ENCODE results near the gene SPINT3. TPM values are rescaled to one million over a fixed set of nuclear protein-coding genes. Genes with fewer than 3 reads are reported as not detected.

Gene SPINT3
- total RNA-seq, 2 experiments from 2014 or later, result not detected

GRCh38 chr20:45506398-45506797, 9.0 kb downstream of the SPINT3 start:
- H3K36me3 Mint-ChIP-seq (ENCODE audit: low read depth), result no peaks in the 10 kb centered on the region
- H3K27me3 Mint-ChIP-seq, result peaks cover 66% of the 10 kb centered on the region
- no peaks in the 10 kb centered on the region for H3K4me1 Mint-ChIP-seq (ENCODE audit: low read depth)
- no peaks in the 10 kb centered on the region for H3K36me3 ChIP-seq (ENCODE audit: insufficient read depth, low read length)
- ATAC-seq (ENCODE audit: poor library complexity) (no peak), DNase-seq (no peak)
- no peak overlapping the region for H3K27ac ChIP-seq (ENCODE audit: low read depth in 1 of 2, low read length in 2 of 2)
- no peak overlapping the region for H3K4me3 Mint-ChIP-seq
- H3K4me1 ChIP-seq (ENCODE audit: insufficient read depth, low read length), result no peaks in the 10 kb centered on the region
- H3K27ac Mint-ChIP-seq, result no peak overlapping the region
- no peaks in the 10 kb centered on the region for H3K9me3 ChIP-seq (ENCODE audit: control insufficient read depth in 1 of 2, insufficient read depth in 1 of 2, low read length in 2 of 2)
- intact Hi-C loops (cut with DNase I, micrococcal nuclease), result no loop called here
- TF ChIP-seq CTCF (IDR thresholded peaks at IDR 0.05), result no peak
- ChIA-PET POLR2A (no interaction called here), CTCF (no interaction called here)
- H3K9me3 Mint-ChIP-seq, result no peaks in the 10 kb centered on the region
- no peak overlapping the region for H3K4me3 ChIP-seq (ENCODE audit: low read length)
- H3K27me3 ChIP-seq (ENCODE audit: control insufficient read depth in 1 of 2, insufficient read depth in 2 of 2, low read length in 2 of 2), result peaks cover 5 to 21% of the 10 kb centered on the region in 2 experiments

GRCh38 chr20:45503403-45503802, 12.0 kb downstream of the SPINT3 start:
- Histone ChIP-seq H3K27me3 (ENCODE audit: control insufficient read depth in 1 of 2, insufficient read depth in 2 of 2, low read length in 2 of 2) (peaks cover 10 to 35% of the 10 kb centered on the region in 2 experiments), H3K36me3 (ENCODE audit: insufficient read depth, low read length) (no peaks in the 10 kb centered on the region), H3K27ac (ENCODE audit: low read depth in 1 of 2, low read length in 2 of 2) (no peak overlapping the region), H3K4me1 (ENCODE audit: insufficient read depth, low read length) (no peaks in the 10 kb centered on the region), H3K9me3 (ENCODE audit: control insufficient read depth in 1 of 2, insufficient read depth in 1 of 2, low read length in 2 of 2) (no peaks in the 10 kb centered on the region), H3K4me3 (ENCODE audit: low read length) (no peak overlapping the region)
- Mint-ChIP-seq H3K9me3 (no peaks in the 10 kb centered on the region), H3K27me3 (peaks cover 61% of the 10 kb centered on the region), H3K27ac (no peak overlapping the region), H3K4me1 (ENCODE audit: low read depth) (no peaks in the 10 kb centered on the region), H3K36me3 (ENCODE audit: low read depth) (no peaks in the 10 kb centered on the region), H3K4me3 (no peak overlapping the region)
- POLR2A ChIA-PET, result no interaction called here
- CTCF ChIA-PET, result no interaction called here
- TF ChIP-seq CTCF (IDR thresholded peaks at IDR 0.05), result no peak
- no peak for ATAC-seq (ENCODE audit: poor library complexity)
- no peak for DNase-seq
- intact Hi-C loops (cut with DNase I, micrococcal nuclease), result no loop called here

GRCh38 chr20:45502561-45502960, 12.9 kb downstream of the SPINT3 start:
- intact Hi-C loops (cut with DNase I, micrococcal nuclease), result no loop called here
- Histone ChIP-seq H3K4me3 (ENCODE audit: low read length) (no peak overlapping the region), H3K27me3 (ENCODE audit: control insufficient read depth in 1 of 2, insufficient read depth in 2 of 2, low read length in 2 of 2) (peaks cover 11 to 35% of the 10 kb centered on the region in 2 experiments), H3K9me3 (ENCODE audit: control insufficient read depth in 1 of 2, insufficient read depth in 1 of 2, low read length in 2 of 2) (no peaks in the 10 kb centered on the region), H3K4me1 (ENCODE audit: insufficient read depth, low read length) (no peaks in the 10 kb centered on the region), H3K27ac (ENCODE audit: low read depth in 1 of 2, low read length in 2 of 2) (no peak overlapping the region), H3K36me3 (ENCODE audit: insufficient read depth, low read length) (no peaks in the 10 kb centered on the region)
- ChIA-PET POLR2A (no interaction called here), CTCF (no interaction called here)
- H3K27me3 Mint-ChIP-seq, result peaks cover 56% of the 10 kb centered on the region
- no peaks in the 10 kb centered on the region for H3K4me1 Mint-ChIP-seq (ENCODE audit: low read depth)
- no peak overlapping the region for H3K27ac Mint-ChIP-seq
- H3K36me3 Mint-ChIP-seq (ENCODE audit: low read depth), result no peaks in the 10 kb centered on the region
- DNase-seq (no peak), ATAC-seq (ENCODE audit: poor library complexity) (no peak)
- no peak overlapping the region for H3K4me3 Mint-ChIP-seq
- no peak for TF ChIP-seq CTCF (IDR thresholded peaks at IDR 0.05)
- H3K9me3 Mint-ChIP-seq, result no peaks in the 10 kb centered on the region

Measured in CD4-positive, alpha-beta T cell (primary cell).